OCI-LY3 (cell line): Measurements from ENCODE around the gene ENDOU.

ENCODE experiments used
- H2AFZ ChIP-seq: fragments of 200-600, 300-600 bp; shearing (Covaris generic); 2 replicates; pipeline ENCODE4 v1.6.0; 2014; ENCODE audit warnings: antibody characterized with exemption, low read depth, low read length
- H3K27ac ChIP-seq: fragments of 200-600, 300-600 bp; sonication (generic); 2 replicates; pipeline ENCODE4 v1.5.1; 2014; ENCODE audit warnings: mild to moderate bottlenecking, low read length, moderate library complexity, mixed read lengths
- H3K27me3 ChIP-seq: fragments of 200-600, 300-600 bp; sonication (generic); 2 replicates; pipeline ENCODE4 v1.6.1; 2014; ENCODE audit warnings: low read depth, low read length, mixed read lengths
- H3K36me3 ChIP-seq: fragments of 200-600, 300-600 bp; sonication (generic); replicated peaks from 2 replicates; pipeline ENCODE3; 2014; ENCODE audit warnings: low read depth, low read length, mixed read lengths
- H3K4me1 ChIP-seq: fragments of 300-600, 200-600 bp; sonication (generic); 2 replicates; pipeline ENCODE4 v1.6.1; 2014; ENCODE audit warnings: low read length, mixed read lengths
- H3K4me2 ChIP-seq: fragments of 200-600, 300-600 bp; sonication (generic); 2 replicates; pipeline ENCODE4 v1.6.1; 2014; ENCODE audit warnings: low read length, mixed read lengths
- H3K4me3 ChIP-seq: fragments of 300-600, 200-600 bp; sonication (generic); 2 replicates; pipeline ENCODE4 v1.5.1; 2014; ENCODE audit warnings: antibody characterized with exemption, mild to moderate bottlenecking, low read length, moderate library complexity
- H3K79me2 ChIP-seq: fragments of 300-600, 200-600 bp; shearing (Covaris generic); 2 replicates; pipeline ENCODE4 v1.6.1; 2014; ENCODE audit warnings: mild to moderate bottlenecking, low read length, mixed read lengths
- H3K9ac ChIP-seq: fragments of 300-600, 200-600 bp; shearing (Covaris generic); 2 replicates; pipeline ENCODE4 v1.6.0; 2014; ENCODE audit warnings: mild to moderate bottlenecking, low read length, moderate library complexity
- H3K9me3 ChIP-seq: fragments of 200-600, 300-600 bp; shearing (Covaris generic); 2 replicates; pipeline ENCODE4 v1.6.1; 2014; ENCODE audit warnings: low read length, mixed read lengths; ENCODE audit not compliant: insufficient read depth
- H4K20me1 ChIP-seq: fragments of 200-600, 300-600 bp; sonication (generic); 2 replicates; pipeline ENCODE4 v1.6.1; 2016; ENCODE audit warnings: low read length, mixed read lengths; ENCODE audit not compliant: insufficient read depth
- EZH2phosphoT487 ChIP-seq: fragments of 200-600 bp; shearing (Covaris generic); IDR thresholded peaks from 2 replicates; pipeline ENCODE4 v1.6.1; 2018; ENCODE audit warnings: antibody characterized with exemption, mixed run types, low read depth
- TF ChIP-seq, protein P1 (sequence below): fragments of 200-600, 300-600 bp; sonication (generic); IDR thresholded peaks from 2 replicates; pipeline ENCODE4 v1.5.1; 2014; ENCODE audit warnings: antibody characterized with exemption, low read length, low read depth

The ENDOU gene

DNA sequence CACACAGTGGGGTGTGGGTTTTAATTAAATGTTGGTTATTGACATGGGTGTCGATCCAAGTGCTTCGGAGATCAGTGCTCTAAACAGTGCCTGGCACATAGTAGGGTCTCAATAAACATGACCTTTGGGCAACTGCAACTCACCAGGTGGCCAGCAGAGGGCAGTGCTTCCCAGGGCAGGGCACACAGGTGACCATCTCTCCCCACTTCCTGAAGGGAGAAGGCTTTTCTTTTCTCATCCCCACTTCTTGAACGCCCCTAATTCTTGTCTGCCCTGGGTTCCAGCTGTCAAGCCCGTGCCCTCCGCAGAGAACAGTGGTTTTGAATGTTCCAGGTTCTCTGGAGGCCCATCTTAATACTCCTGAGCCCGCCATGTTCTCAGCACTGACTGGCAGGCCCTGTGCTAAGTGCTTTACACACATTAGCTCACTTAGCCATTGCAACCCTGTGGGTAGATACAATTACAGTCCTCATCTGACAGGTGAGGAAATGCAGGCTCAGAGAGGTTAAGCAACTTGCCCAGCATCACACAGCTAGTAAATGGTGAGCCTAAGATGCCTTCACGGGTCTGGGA is 17.0 kb upstream of the ENDOU start:
- no peaks in the 10 kb centered on the region for H3K9me3 ChIP-seq
- no peaks in the 10 kb centered on the region for H3K79me2 ChIP-seq
- no peak overlapping the region for H3K4me2 ChIP-seq
- H3K9ac ChIP-seq = no peak overlapping the region
- H3K36me3 ChIP-seq = no peaks in the 10 kb centered on the region
- no peak overlapping the region for H2AFZ ChIP-seq
- H3K4me3 ChIP-seq = no peak overlapping the region
- no peak for TF ChIP-seq EZH2phosphoT487
- TF ChIP-seq, protein P1, sequence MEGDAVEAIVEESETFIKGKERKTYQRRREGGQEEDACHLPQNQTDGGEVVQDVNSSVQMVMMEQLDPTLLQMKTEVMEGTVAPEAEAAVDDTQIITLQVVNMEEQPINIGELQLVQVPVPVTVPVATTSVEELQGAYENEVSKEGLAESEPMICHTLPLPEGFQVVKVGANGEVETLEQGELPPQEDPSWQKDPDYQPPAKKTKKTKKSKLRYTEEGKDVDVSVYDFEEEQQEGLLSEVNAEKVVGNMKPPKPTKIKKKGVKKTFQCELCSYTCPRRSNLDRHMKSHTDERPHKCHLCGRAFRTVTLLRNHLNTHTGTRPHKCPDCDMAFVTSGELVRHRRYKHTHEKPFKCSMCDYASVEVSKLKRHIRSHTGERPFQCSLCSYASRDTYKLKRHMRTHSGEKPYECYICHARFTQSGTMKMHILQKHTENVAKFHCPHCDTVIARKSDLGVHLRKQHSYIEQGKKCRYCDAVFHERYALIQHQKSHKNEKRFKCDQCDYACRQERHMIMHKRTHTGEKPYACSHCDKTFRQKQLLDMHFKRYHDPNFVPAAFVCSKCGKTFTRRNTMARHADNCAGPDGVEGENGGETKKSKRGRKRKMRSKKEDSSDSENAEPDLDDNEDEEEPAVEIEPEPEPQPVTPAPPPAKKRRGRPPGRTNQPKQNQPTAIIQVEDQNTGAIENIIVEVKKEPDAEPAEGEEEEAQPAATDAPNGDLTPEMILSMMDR = peak; percentile 93
- peaks cover 31% of the 10 kb centered on the region for H3K27me3 ChIP-seq
- H3K4me1 ChIP-seq = peaks cover 34% of the 10 kb centered on the region
- no peaks in the 10 kb centered on the region for H4K20me1 ChIP-seq
- H3K27ac ChIP-seq = no peak overlapping the region

DNA sequence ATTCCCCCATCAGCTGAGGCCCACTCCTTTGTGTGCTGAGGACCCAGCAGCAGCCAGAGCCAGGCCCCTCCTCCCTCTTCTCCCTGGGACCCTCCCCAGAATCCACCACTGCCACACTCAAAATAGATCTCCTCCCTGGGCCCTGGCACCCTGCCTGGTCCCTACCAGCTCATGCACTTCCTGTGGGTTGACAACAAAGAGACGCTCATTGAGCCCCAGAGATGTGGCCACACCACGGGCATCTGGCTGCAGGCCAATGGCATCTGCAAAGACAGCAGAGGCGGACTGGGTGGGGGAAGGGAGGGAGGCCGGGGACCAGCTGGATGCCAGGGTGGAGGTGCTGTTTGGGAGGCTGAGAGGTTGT is 16.0 kb upstream of the ENDOU start:
- Histone ChIP-seq H2AFZ (no peak overlapping the region), H4K20me1 (no peaks in the 10 kb centered on the region), H3K4me3 (no peak overlapping the region), H3K4me1 (peaks cover 24% of the 10 kb centered on the region), H3K36me3 (no peaks in the 10 kb centered on the region), H3K27ac (no peak overlapping the region), H3K9me3 (no peaks in the 10 kb centered on the region), H3K79me2 (no peaks in the 10 kb centered on the region), H3K27me3 (peaks cover 28% of the 10 kb centered on the region), H3K9ac (peak overlapping the region; percentile 64; the same call in 1 of the 2 replicates), H3K4me2 (peak overlapping the region; percentile 80)
- TF ChIP-seq EZH2phosphoT487 = no peak
- TF ChIP-seq, protein P1 = no peak

GRCh38 chr12:47740606-47741339 is 15.5 kb upstream of the ENDOU start:
- Histone ChIP-seq H3K4me2 (peak overlapping the region; percentile 80), H4K20me1 (no peaks in the 10 kb centered on the region), H3K36me3 (no peaks in the 10 kb centered on the region), H3K27ac (0 out of 2 replicates have a peak overlapping the region, but pooled peaks have one; percentile 5), H3K4me1 (peaks cover 23% of the 10 kb centered on the region), H2AFZ (no peak overlapping the region; the same call in 1 of the 2 replicates), H3K27me3 (peaks cover 28% of the 10 kb centered on the region), H3K9ac (peak overlapping the region; percentile 64), H3K79me2 (no peaks in the 10 kb centered on the region), H3K9me3 (no peaks in the 10 kb centered on the region), H3K4me3 (peak overlapping the region; percentile 69)
- TF ChIP-seq, protein P1 = no peak
- TF ChIP-seq EZH2phosphoT487 = no peak

- 0 out of 2 replicates have a peak overlapping the region, but pooled peaks have one; percentile 5 for H3K27ac ChIP-seq
- peak overlapping the region; percentile 80 for H3K4me2 ChIP-seq
- peaks cover 23% of the 10 kb centered on the region for H3K27me3 ChIP-seq
- H3K79me2 ChIP-seq = no peaks in the 10 kb centered on the region
- H3K4me3 ChIP-seq = peak overlapping the region; percentile 69
- no peaks in the 10 kb centered on the region for H4K20me1 ChIP-seq
- H2AFZ ChIP-seq = peak overlapping the region; percentile 61; the same call in 1 of the 2 replicates
- H3K36me3 ChIP-seq = no peaks in the 10 kb centered on the region
- H3K9me3 ChIP-seq = no peaks in the 10 kb centered on the region
- H3K9ac ChIP-seq = peak overlapping the region; percentile 64
- peaks cover 23% of the 10 kb centered on the region for H3K4me1 ChIP-seq
- TF ChIP-seq, protein P1 = no peak
- no peak for TF ChIP-seq EZH2phosphoT487
Measured at GRCh38 chr12:47739979-47740378, 14.7 kb upstream of the ENDOU start.
